Stimulated activated CD8-positive, alpha-beta memory T cell treated with anti-CD3 and anti-CD28 coated beads, Interleukin-15, amount 100 ng/mL, for 48 hours (primary cell): ENCODE measurements around the gene LRRC40.

Source experiments
- DNase-seq, 2 donors: peaks; one replicate each; pipeline ENCODE4 v3.0.0-alpha.2; 2020; ENCODE audit warnings: low read depth in 2 of 2

The LRRC40 gene

DNA sequence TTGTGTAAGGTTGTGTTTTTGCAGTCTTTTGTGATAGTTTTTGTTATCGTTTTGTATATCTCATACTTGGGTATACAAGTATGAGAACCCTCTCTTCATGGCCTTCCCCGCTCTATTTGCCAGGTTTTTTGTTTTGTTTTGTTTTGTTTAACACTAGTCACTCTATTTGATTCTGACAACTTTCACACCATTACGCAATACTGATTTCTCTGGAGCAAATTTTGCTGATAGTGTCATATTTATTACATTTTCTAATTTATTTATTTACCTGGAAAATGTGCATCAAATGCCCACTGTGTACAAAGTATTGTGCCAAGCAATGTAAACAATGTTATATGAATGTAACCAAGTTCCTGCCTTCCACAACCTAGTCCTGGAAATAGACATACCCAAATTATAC lies 90.1 kb downstream of the LRRC40 start:
- no peak for DNase-seq

DNA sequence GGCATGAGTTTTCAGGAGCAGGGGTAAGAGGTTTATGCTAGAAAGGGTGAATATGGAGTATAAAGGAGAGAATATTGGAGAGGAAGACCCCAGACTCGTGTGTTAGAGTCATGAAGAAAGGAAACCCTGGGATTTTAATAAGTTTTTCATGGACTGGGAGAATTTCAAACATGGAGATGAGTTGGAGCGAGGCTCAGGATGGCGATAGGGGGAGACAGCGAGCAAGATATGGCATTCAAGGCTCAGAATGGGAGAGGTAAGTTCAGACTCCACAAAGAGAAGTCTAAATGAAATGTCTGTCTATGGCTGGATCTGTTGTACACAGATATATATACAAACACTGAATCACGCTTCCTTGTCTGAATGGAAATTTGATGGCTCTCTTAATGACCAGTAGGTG lies 92.5 kb downstream of the LRRC40 start:
- DNase-seq, result no peak

GRCh38 chr1:70109241-70109640 lies 96.1 kb downstream of the LRRC40 start:
- no peak for DNase-seq

DNA sequence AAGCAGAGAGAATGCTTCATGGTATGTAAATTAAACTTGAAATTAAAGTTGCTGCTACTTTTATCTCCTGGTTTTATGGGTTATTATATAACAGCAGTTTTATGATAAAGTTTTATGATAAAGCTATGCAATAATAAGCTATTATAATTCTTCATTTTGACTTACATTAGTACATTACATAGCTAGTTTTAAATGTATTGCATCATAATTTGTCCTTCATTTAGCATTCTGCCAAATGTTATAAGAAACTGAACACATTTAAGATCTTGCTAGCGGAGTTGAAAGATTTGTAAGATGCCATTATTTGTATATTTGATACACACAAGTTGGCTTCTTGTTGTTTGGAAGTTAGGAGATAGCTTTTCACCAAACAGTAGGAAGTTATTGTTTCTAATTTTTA lies 101.6 kb downstream of the LRRC40 start:
- no peak for DNase-seq

GRCh38 chr1:70101774-70102173 lies 103.6 kb downstream of the LRRC40 start:
- no peak for DNase-seq

DNA sequence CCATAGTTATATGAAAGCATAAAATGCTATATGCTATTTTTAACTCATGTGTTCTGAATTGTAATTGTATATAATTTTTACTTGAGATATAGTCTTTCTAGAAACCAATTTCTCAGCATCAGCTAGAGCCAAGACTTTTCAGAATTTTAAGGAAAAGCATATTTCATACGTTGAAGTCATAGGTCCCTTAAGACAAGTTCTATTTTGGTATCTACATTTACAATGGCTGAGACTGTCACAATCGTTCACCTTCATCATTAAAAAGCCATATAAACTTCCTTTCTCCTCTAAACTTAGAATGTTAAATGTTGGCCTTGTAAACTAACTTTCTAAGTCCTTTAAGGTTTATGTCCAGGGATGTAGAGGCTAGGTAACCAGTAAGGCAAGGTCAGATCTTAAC lies 104.1 kb downstream of the LRRC40 start:
- no peak for DNase-seq
